HG02678 (cell line): Measurements from ENCODE around the gene SLC44A5.

ENCODE experiments used
- ATAC-seq: cut with Tn5 transposase; IDR thresholded peaks from one replicate; pipeline ENCODE4 v1.9.1; 2021; ENCODE audit warnings: mild to moderate bottlenecking, moderate library complexity; ENCODE audit not compliant: unreplicated experiment

SLC44A5 gene

DNA sequence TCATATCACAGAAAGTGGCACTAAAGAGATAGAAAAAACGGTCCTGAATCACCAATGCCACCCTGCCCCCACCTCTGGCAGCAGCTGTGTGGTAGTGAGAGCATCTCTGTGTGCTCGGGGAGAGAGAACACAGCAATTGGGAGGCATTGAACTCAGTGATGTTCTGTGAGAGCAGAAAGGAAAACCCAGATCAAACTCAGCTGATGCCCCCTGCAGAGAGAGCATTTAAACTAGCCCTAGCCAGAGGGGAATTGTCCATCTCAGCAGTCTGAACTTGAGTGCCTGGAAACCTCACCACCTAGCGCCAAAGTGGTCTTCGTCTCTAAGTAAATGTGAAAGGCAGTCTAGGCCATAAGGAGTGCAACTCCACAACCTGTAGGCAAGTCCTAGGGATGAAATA is 21.3 kb downstream of the SLC44A5 start:
- ATAC-seq, result no peak

DNA sequence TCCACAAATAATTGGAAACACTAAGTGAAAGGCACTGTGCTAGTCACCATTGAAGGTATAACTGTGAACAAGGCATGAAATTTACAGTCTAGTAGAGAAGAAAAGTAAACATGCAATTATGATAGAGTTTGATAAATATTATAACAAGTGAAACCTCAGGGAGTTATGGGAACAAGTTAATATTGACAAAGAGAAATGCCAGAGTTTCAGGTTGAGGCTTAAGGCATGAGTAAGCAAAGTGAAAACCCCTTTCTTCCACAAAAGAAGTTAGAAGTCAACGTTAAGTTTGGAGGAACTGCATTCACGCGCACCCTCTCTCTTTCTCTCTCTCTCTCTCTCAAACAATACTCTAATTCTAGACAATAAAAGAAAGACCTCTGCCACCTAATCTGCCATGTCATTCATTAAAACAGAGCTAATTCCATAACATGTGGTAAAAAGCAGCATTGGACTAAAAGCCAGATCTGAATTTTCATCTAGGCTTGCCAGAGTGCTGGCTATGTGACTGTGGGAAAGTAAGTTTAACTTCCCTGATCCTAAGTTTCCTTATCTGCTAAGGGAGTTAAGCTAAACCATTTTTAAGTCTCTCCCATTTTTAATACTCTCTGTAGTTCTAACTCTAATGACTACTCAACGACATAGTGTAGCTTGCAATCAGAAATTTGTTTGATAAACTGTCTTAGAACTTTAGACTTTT is 22.0 kb downstream of the SLC44A5 start:
- no peak for ATAC-seq

DNA sequence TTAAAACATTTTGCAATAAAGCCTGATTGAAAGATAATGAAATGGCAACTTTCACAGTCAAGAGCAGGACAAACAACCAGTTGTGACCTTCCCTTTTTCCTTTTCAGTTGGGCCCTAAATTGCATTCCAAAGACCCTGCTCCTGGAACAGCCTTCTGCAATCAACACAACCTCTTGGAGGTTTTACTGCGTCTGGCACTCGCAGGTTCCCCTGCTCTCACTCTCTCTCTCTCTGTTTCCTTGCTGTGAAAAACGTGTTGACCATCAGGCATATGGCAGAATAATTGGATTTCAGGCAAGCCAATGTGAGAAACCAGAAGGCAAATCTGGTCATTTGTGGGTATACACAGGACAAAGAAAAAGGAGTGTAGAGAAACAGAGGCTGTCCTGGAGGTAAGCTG is 23.2 kb downstream of the SLC44A5 start:
- no peak for ATAC-seq

DNA sequence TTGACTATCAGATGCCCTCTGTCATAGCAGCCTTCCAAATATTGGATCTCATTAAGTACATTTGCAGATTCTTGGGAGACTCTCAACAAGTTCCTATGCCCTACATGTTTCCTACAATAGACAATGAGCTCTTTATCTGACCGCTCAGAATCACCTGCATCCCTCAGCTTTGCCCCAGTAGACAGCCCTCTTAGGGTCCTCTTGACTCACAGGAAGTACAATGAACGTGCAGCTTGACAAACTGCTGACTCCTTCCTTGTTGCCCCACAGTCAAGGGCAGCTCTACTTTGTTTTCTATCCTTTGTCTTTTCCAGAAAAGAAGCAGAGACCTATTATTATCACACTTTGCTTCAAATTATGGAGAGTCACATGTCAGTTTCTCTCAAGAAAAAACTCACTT is 27.6 kb downstream of the SLC44A5 start:
- ATAC-seq, result no peak

DNA sequence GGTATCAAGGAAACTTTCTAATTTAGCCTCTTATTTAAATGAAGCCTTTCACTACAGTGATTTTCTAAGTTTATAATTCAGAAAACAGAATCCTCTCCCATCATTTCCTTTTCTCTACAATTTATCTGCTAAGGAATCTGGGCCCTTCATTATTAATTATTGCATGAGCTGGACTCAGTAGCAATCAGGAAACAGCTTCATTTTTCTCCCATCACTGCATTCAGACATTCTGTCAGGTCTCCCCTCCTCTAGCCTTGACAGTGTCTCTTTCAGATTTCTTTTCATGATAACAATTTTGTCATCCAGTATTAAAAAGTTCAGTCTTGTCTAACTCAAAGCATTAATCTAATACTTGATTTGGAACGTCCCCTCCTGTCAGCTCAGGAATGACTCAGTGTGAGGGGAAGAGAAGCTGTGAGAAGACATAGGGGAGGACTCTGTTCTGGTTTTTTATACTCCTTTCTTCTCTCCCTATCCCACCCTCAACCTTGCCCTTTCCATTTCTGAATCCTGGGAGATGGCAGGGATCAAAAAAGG is 28.1 kb downstream of the SLC44A5 start:
- no peak for ATAC-seq

DNA sequence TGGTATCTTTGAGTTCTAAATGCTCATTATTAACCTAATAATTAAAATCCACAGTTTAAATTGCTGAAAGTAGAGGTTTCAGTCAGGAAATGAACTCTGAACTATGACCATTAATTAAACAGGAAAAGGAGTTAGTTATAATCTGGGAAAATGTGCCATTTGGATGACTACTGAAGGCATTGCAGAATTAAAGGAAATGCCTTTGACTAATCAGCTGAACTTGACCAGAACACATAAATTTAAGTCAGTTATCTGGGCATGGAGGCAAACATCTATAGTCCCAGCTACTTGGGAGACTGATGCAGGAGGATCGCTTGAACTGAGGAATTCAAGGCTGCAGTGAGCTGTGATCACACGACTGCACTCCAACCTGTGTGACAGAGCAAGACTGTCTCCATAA is 31.9 kb downstream of the SLC44A5 start:
- no peak for ATAC-seq

DNA sequence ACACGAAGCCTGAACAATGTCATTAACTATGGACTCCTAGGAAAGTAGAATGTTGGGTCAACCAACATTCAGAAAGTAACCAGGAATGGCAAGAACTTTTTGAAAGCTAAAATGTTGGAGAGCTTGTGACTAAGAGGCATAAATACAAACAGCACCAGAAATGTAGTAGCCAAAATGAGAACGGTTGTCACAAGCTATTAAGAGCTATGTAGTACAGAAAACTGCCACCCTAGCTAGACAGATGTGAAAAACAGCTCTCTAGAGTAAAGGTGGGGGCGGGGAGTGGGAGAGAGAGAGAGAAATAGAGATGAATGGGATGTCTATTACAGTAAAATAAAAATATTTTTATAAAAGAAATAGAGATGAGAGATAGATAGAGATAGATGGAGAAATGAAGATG is 35.1 kb downstream of the SLC44A5 start:
- ATAC-seq, result no peak

DNA sequence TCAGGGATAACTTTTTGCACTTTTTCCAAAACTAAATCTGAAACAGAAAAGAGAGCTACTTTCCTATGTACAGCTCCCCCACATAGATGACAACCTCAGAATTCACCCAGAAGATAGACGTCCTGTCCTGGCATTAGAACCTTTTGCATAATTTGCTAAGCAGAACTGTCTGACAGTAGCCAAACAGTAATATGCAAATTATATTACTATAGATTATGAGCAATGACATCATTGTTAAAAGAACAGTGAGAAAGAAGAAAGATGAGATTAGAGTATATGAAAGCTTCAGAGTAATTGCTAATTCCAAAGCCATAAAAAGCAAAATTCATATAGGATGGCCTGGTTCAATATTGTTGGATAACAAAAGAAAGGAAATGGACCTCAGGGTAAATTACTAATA is 43.7 kb downstream of the SLC44A5 start:
- ATAC-seq, result no peak

DNA sequence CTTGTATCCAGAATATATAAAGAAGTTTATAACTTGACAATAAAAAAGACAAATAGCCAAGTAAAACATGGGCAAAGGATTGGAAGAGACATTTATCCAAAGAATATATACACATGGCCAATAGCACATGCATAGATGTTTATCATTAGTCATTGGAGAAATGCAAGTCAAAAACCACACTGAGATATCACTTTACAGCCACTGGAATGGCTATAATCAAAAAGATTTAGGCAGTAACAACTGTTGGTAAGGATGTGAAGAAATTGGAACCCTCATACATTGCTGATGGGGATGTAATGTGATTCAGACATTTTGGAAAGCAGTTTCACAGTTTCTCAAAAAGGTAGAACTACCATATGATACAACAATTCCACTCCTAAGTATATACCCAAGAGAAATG is 51.1 kb downstream of the SLC44A5 start:
- ATAC-seq, result no peak

DNA sequence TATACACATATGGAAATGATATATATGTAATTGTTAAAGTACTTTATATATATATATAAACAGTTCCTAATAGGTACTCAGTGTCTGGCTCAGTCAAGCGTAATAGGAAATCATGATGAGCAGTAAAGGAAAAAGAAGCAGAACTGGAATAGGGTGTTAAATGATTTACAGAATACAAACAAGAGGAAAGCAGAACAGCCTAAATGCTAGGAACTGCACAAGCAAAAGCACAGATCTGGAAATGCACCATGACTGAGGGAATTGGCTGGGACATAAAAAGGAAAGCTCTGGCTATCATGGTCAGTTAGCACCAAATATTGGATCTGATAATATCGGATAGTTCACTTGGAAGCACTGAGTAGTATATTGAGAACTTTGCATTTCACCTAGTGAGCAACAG is 51.8 kb downstream of the SLC44A5 start:
- no peak for ATAC-seq

DNA sequence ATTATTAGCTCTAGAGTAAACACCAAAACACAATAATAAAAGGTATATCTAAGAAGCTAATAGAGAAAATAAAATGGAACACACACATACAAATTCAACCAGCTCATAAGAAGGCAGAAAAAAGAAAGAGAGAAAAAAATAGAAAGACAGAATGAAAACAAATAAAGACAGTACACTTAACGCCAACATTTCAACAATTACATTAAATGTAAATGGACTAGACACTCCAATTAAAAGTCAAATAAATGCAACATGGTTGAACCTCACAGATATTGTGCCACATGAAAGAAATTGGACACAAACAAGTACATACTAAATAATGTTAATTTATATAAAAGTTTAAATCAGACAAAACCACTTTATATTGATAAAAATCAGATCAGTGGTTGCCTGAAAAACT is 56.0 kb downstream of the SLC44A5 start:
- ATAC-seq, result no peak

DNA sequence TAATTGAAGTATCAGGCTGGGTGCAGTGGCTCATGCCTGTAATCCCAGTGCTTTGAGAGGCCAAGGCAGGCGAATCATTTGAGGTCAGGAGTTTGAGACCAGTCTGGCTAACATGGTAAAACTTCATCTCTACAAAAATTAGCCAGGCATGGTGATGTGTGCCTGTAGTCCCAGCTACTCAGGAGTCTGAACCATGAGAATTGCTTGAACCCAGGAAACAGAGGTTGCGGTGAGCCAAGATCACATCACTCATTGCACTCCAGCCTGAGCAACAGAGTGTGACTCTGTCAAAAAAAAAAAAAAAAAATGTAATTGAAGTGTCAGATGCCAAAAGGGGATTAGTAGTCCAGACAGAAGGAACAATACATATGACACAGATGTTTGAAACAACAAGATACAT is 56.7 kb downstream of the SLC44A5 start:
- ATAC-seq, result no peak

DNA sequence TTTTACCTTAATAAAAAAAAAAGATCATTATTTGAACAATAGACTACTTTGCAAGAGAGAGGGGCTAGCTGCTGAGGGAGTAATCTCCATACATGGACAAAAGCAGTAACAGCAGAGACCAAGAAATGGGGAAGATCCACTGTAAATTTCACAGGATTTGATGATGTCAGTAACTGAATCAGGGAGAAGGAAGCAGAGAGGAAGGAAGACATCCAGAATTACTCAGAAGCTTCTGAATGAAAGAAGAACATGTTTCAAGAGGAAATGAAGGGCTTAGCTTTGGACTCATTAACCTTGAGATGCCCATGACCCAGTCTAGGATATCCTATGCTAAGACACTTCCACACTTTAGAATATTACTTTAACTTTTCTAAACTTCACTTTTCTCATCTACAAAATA is 60.4 kb downstream of the SLC44A5 start:
- no peak for ATAC-seq

DNA sequence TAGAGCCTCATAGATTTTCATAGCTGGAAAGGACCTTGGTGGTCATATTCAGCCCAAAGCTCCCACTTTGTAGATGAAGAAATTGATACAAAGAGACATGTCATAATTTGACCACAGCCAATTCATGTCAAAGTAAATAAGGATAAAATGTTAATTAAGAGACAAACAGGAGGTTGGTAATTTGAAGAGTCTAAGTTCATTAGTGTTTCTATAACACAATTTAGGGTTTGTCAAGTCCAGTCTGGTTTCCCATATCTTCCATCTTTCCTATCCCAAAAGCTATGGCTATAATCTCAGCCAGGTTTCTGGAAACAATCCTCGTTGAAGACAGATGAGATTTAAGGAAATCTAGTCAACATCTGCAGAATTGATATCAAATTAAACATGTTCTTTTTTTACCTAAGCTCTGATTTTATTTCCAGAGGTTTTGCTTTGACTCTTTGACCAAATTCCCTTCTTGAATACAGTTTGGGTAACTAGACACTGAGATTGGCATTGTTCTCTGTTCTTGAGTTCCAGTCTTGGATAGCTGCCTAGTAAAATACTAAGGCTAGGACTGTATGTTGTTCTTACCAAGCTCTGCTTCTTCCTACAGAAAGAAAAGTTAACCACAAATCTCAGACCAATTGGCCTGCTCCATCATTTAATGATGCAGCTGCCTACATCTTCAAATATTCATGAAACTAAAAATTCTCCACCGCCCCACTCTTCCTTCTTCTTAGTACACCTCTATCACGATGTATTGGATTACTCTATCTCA is 62.0 kb downstream of the SLC44A5 start:
- no peak for ATAC-seq

DNA sequence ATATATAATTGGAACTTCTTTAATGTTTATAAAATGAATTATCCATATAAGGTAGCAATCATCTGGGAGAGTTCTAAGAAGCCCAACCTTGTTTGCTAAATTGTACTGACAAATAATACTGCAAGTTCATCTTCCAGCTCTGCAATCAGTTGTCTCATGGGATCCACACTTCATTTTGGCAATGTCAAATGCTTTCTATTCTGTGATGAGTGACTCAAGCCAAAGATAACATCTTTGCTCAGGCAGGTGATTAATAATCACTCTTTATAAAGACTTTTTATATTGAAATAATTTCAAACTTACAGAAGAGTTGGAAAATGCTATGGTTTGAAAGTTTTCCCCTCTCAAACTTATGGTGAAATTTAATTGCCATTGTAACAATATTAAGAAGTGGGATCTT is 67.2 kb downstream of the SLC44A5 start:
- ATAC-seq, result no peak

DNA sequence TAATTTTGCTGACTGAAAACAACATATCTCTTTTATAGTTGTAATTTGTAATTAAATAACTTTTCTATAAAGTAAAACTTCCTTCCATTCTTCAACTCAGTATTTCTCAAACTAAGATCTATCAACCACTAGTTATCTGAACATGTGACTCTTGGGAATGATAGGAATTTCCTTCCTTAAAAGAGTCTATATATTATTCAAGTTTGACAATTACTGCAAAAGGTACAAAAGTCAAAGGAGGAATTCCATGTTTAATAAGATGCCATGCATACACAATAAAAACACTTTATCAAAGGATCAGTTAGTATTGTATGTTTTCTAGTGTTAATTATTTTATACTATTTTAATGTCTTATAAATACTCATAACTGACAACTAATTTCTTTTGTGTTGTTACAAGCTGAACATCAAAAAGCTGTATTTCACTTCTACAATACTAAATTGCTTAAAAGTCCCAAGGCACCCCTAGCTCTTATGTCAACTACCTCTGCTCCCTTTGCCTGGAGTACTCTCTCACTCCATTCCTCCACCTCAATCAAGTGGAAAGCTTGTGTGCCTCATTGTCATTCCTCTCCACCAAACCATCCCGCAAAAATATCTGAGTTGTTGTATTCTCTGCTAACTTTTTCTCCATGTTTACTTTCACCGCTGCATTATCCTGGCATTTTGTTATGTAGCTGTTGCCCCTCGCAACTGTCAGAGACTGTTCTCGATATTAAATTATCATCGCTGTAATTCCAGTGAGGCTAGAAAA is 67.9 kb downstream of the SLC44A5 start:
- ATAC-seq, result no peak

DNA sequence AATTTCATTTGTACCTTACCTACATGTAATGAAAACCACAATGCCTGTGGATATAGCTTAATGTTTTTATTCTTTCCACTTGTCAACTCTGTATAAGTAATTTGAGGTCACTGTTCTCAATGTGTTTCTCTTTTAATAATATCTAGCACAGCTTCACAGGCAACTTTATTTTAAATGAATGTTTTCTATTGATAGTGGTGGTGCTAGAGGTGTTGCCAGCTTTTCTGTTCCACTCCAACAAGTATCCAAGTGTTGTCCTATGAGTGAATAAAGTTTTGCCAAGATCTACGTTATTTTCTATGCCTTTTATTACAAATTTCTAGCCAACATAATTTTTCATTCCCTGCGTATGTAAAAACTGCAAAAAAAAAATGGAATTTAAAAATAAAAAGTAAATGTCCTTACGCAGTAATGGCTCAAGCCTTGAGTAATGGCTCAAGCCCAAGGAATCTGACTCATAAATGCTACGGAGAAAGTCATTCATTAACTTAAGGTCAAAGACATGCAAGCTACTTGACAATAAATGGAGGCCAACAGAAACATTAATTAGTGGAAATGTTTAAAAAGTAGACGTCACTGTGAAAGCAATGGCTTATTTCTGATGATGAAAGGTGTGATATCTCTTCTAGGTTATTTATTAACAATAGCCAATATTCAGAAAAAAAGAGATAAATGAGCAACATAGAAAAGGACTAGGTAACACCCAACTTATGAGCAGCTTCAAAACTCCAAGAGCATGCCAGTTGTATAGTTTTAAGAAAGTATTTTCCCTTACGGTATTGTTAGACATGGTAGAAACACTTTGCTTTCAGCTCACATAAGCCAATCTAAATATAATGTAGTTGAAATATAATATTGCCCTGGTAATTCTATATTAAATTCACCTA is 71.4 kb downstream of the SLC44A5 start:
- ATAC-seq, result no peak

DNA sequence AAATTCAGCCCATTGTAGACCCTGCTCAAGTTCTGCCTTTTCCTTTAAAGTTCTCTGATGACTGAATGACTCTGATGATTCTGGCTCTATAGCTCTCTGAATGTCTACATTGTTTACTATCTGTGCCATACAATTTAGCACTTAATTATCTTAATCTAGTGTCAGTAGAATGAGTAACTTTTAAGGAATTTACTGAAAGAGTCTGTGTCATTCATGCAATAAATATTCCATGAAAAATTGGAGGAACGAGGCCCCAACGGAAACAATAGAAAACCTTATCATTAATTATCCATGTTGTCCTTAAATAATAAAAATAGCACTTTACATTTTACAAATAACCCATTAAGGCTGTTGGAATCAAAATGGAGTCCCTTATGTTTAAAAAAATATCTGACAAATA is 77.8 kb downstream of the SLC44A5 start:
- ATAC-seq, result no peak

DNA sequence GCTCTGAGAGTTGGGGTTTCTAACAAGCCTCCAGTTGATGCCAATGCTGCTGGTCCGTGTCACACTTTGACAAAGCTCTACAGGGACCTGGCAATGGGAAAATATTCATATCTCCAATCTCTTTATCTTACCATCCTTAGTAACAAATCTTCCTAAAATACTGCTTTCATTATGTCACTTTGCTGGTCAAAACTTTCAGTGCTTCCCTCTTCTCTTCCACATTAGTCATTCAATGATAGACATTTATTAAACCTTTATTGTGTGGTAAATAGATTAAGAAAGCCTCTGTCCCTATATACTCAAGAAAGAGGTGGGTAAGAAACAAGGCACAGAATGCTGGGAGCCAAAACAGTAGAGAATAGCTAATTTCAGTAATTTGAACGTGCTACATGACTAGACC is 79.3 kb downstream of the SLC44A5 start:
- no peak for ATAC-seq

DNA sequence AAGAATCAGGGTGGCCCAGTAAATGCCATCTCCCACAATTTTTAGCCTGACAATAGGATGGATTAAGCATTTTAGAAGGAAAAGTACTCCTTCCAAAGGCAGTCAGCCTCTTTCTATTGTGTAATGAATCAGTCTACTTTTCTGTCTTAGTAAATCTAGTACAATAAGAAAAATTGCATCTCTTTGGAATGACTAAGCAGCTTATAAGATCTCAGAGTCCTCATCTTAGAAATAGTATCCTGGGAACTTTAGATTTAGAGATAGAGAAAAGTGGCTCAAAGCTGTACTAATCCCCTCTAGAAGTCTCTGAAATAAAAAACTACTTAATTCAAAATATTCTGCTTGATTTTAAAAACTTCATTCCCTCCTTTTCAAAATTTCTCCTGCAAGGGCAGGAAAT is 81.4 kb downstream of the SLC44A5 start:
- ATAC-seq, result no peak

DNA sequence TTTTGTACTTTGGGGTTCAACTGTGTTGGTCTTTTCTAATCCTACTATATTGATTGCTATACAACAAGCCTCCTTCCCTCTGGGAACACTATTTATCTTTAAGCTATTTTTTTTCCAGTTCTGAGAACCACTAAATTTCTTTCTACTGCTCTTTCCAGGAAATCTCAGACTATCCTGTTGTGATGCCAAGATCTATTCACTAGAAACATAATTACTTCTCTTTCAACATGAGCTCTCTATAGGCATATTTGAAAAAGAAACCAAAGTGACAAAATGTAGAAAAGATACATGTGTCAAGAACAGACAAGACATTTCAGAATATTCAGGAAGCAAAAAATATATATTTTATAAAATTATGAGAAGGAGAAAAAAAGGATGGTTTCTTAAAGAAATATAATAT is 82.9 kb downstream of the SLC44A5 start:
- no peak for ATAC-seq
